Hindlimb muscle (tissue), 1 donor: Measurements from ENCODE around the gene SFTA2. TPM values are rescaled to one million over a fixed set of nuclear protein-coding genes. Genes with fewer than 3 reads are reported as not detected.

Experiments used
- DNase-seq: peaks from one replicate; pipeline ENCODE4 v3.0.0-alpha.2; 2013
- polyA plus RNA-seq: library from polyadenylated mRNA; unstranded; fragments of 120-200 nt; gene quantifications from one replicate; pipeline ENCODE4 v1.2.1, GENCODE V29; 2013; ENCODE audit not compliant: insufficient read length

The SFTA2 gene
- polyA plus RNA-seq, 1 donor: not detected

DNA sequence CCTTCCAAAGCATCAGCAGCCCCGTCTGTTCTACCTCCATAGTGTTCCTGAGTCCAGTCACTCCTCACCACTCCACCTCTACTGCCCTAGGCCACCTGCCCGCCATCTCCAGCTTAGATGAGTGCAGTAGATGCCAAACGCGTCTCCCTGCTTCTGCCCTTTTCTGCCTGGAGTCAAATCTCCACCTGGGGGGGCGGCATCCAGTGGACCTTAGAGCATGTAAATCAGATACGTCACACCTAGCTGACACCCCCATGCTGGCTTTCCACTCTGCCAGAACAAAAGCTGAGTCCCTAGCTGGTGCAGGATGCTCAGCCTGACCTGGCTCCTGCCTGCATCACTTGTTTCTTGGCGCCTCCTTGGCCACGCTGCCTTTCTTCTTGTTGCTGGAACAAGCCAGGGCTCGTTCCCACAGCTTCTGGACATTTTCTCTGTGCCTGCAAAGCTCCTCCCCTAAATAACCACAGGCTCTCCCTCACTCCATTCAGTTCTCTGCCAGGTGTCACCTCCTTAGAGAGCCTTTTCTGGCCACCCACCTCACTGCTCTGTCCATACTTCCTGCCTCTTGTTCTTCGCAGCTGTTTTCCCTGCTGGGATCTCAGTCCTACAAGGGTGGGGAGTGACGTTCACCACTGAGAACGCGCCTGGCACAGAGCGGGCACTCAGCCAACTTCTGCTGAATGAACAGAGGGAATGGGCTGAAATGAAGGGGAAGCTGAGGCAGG is 41.9 kb downstream of the SFTA2 start:
- DNase-seq: no peak

DNA sequence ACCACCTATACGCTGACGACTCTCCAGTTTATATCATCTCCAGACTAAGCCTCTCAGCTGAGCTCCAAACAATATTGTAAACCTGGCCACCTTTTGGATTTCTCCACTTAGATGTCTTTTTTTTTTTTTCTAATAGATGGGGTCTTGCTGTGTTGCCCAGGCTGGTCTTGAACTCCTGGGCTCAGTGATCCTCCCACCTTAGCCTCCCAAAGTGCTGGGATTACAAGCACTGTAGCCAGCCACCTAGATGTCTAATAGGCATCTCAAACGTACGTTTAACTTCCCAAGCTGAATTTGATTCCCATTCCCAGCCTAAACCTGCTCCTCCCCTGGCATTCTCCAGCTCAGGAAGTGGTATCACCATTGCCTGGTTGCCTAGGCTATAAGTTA is 42.5 kb downstream of the SFTA2 start:
- no peak for DNase-seq

GRCh38 chr6:30888816-30889495 is 43.0 kb downstream of the SFTA2 start:
- DNase-seq: no peak

GRCh38 chr6:30887901-30888815 is 43.8 kb downstream of the SFTA2 start:
- DNase-seq: no peak

DNA sequence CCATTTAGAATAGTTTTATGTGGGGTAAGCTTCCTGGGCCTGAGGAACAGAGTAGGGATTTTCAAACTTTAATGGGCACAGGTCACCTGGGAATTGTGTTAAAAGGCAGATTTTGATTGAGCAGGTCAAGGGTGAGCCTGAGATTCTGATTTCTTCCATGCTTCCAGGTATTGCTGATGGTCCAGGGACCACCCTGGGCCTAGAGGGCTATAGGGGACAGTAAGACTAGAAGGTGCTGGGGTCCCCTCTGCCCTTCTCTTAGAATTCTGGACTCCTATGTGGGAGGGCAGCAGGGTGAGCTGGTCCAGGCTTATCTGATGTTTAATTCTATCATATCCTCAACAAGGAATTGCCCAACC is 45.1 kb downstream of the SFTA2 start:
- DNase-seq: no peak

DNA sequence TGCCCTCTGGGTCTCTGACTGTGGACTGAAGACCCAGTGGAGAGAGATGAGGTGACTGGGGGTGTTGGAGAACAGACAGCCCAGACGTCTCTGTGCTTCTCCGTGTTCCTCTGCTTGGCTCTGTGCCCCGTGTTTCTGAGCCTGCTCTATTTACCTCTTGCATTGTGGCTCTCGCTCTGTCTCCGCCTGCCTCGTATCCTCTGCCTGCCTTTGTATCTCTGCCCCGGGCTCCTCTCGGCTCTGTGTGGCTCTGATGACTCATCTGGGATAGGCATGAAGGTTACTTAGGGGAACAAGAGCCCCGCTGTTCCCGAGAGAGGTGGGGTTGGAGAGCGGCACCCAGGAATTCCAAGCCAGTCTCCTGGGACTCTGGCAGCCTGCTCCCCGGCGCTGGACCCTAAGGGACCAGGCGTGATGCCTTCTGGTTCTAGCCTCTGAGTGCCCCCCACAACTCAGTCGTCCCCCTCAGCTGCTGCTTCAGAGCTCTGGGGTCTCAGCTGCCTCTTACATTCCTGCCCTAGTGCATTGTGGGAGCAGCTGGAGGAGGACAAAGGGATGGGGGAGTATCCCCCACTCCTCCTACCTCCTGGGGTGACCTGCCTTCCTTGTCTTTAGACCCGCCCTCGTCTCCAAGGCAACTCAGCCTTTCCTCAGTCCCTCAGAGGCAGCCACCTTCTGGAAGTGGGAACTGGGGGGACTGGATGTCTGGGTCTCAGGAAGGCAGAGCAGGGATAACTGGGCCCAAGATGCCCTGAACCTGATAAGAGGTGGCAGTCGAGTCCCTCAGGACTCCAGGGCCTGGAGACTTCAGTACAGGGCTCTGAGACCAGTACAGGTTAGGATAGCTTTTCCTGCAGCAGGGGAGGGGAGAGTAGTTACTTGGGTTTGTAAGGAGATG is 45.7 kb downstream of the SFTA2 start:
- peak; percentile 46 for DNase-seq

DNA sequence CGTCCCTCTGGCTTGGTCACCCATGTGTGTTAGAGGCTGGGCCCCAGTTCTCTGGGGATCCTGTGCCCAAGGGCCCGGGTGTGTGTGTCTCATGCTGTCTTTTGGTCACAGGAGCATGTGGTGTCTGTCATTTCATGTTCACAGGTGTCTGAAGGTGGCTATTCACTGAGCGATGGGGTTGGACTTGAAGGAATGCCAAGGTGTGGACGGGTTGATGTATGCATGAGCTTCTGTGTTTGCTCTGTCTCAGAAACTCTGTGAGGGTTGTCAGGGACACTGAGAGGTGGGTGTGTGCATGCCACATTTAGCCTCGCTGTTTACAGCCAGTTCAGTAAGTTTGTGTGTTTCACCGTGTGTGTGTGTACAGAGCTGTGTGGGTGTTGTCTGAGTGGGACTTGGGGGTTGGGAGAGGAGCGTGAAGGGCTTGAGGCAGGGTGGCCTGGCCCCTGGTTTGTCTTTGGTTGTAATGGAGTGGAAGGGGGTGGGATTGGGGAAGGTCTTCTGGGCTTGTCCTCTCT is 46.4 kb downstream of the SFTA2 start:
- no peak for DNase-seq

GRCh38 chr6:30884521-30885480 is 47.2 kb downstream of the SFTA2 start:
- DNase-seq: peak; percentile 36

DNA sequence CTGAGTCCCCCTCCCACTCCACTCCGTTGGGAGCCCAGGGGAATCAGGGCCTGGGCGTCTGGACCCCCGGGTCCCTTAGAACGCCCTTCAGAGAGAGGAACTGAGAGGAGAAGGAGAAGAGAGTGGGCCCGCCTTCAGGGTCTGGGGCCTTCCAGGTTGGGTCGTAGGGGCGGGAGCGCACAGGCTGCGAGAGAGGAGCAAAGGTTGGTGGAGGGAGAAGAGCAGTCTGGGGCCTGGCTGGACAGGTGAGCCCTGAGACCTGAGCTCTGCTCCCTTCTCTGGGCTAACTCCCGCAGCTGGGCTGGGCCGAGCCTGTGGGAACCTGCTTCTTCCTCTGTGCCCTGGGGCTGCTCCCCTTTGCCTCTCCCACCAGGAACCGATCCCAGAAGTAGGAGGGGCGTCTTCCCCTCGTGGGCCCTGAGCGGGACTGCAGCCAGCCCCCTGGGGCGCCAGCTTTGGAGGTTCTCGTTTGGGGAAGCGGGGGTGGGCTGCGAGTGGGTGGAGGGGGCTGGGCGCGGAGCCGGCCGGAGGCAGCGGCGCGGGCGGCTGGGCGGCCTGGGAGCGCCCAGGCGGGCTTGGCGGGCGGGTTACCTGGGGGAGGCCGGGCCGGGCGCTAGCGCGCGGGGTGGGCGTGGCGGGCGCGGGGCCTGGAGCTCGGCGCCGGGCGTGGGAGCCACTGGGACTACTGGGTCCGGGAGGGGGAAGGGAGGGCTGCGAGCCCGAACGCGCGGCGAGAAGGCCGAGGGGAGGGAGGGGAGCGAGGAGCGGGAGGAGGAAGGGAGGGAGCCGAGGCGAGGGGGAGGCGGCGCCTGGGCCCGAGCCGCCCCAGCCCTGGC is 48.1 kb downstream of the SFTA2 start, which contains the start of gene DDR1:
TSS of gene DDR1 (plus strand) at position 835 of the 836 bp plus-strand sequence. CDS start 4,211 bp downstream, outside the sequence.
- DNase-seq: peak; percentile 88

- no peak for DNase-seq
Observed at GRCh38 chr6:30882759-30883684, 48.9 kb downstream of the SFTA2 start.

DNA sequence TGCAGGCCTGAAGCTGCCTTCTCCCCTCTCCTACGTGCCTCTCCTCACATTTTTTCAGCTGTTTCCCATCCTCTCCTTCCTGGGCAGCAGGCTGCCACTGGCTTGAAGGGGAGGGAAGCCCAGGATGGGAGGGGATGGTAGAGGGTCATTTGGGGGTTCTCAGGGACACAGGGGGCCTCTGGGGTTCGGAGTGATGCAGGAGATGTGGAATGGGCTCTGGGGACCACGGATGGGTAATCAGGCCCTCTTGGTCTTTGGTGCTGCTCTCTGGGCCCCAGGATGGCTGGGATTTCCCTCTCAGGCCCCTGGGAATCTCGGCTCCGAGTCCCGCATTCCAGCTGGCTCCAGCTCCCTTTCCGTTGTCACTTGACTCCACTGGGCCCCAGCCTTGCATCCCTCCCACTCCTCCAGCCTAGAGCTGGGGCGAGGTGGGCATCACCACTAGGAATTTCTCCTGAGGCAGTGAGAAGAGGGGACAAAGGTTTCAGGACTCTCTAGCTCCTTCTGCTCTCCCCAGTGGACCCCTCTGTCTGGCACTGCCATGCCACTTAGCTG is 49.7 kb downstream of the SFTA2 start:
- no peak for DNase-seq

- no peak for DNase-seq
Observed at GRCh38 chr6:30881392-30882203, 50.4 kb downstream of the SFTA2 start.

Other genes with a start within 250 kb of the SFTA2 start
- 41.8 TPM for gene PPP1R18, start 245.5 kb downstream of the SFTA2 start, polyA plus RNA-seq
- gene NRM, start 241.2 kb downstream of the SFTA2 start, polyA plus RNA-seq: 41.9 TPM
- gene MDC1, start 214.9 kb downstream of the SFTA2 start, polyA plus RNA-seq: 27.0 TPM
- 777 TPM for gene TUBB, start 211.8 kb downstream of the SFTA2 start, polyA plus RNA-seq
- gene FLOT1, start 189.5 kb downstream of the SFTA2 start, polyA plus RNA-seq: 120 TPM
- gene IER3, start 187.6 kb downstream of the SFTA2 start, polyA plus RNA-seq: 13.0 TPM
- 86.4 TPM for gene DDR1, start 47.7 kb downstream of the SFTA2 start, polyA plus RNA-seq
- 19.9 TPM for gene GTF2H4, start 24.0 kb downstream of the SFTA2 start, polyA plus RNA-seq
- gene VARS2, start 17.9 kb downstream of the SFTA2 start, polyA plus RNA-seq: 37.2 TPM
- not detected for gene MUCL3, start 8.8 kb upstream of the SFTA2 start, polyA plus RNA-seq
- not detected for gene MUC21, start 51.5 kb upstream of the SFTA2 start, polyA plus RNA-seq
- not detected for gene MUC22, start 78.3 kb upstream of the SFTA2 start, polyA plus RNA-seq
- gene C6orf15, start 180.4 kb upstream of the SFTA2 start, polyA plus RNA-seq: not detected
- 0.85 TPM for gene PSORS1C1, start 182.6 kb upstream of the SFTA2 start, polyA plus RNA-seq
- gene CDSN, start 188.3 kb upstream of the SFTA2 start, polyA plus RNA-seq: not detected
- gene PSORS1C2, start 206.9 kb upstream of the SFTA2 start, polyA plus RNA-seq: not detected
- 14.5 TPM for gene CCHCR1, start 225.6 kb upstream of the SFTA2 start, polyA plus RNA-seq
- gene TCF19, start 226.4 kb upstream of the SFTA2 start, polyA plus RNA-seq: 10.0 TPM
- gene POU5F1, start 238.5 kb upstream of the SFTA2 start, polyA plus RNA-seq: 0.85 TPM